Trophoblast cell (in vitro differentiated cells and primary cell): Measurements from ENCODE around the gene MORC2.
A peak's percentile ranks its signal among the peaks of the same experiment; 100 is the strongest.

Source experiments
- DNase-seq, 2 donors: peaks; one replicate each; pipeline ENCODE4 v3.0.0-alpha.2; 2016
- H2AFZ ChIP-seq: 2 replicates; pipeline ENCODE4 v1.6.1; 2013; ENCODE audit warnings: low read length, moderate library complexity, mild to moderate bottlenecking; ENCODE audit not compliant: insufficient read depth, poor library complexity
- H2AK5ac ChIP-seq: 2 replicates; pipeline ENCODE4 v1.6.1; 2013; ENCODE audit warnings: mild to moderate bottlenecking, low read length
- H2BK120ac ChIP-seq: 2 replicates; pipeline ENCODE4 v1.6.1; 2013; ENCODE audit warnings: low read length, mild to moderate bottlenecking, moderate library complexity; ENCODE audit not compliant: insufficient read depth, poor library complexity
- H2BK12ac ChIP-seq: 2 replicates; pipeline ENCODE4 v1.6.1; 2013; ENCODE audit warnings: mild to moderate bottlenecking, low read length, moderate library complexity
- H2BK5ac ChIP-seq: 2 replicates; pipeline ENCODE4 v1.6.1; 2013; ENCODE audit warnings: low read length, low read depth, moderate library complexity, mild to moderate bottlenecking; ENCODE audit not compliant: poor library complexity
- H3K14ac ChIP-seq: 2 replicates; pipeline ENCODE4 v1.6.1; 2013; ENCODE audit warnings: mild to moderate bottlenecking, low read length
- H3K18ac ChIP-seq: 2 replicates; pipeline ENCODE4 v1.6.1; 2013; ENCODE audit warnings: mild to moderate bottlenecking, low read length
- H3K23ac ChIP-seq: 2 replicates; pipeline ENCODE4 v1.6.1; 2013; ENCODE audit warnings: low read length
- H3K27ac ChIP-seq: 2 replicates; pipeline ENCODE4 v1.5.1; 2013; ENCODE audit warnings: low read depth, mild to moderate bottlenecking, inconsistent platforms, low read length, moderate library complexity
- H3K27me3 ChIP-seq: 2 replicates; pipeline ENCODE4 v1.6.1; 2013; ENCODE audit warnings: inconsistent platforms, mild to moderate bottlenecking, low read length, moderate library complexity; ENCODE audit not compliant: insufficient read depth
- H3K36me3 ChIP-seq, 2 experiments: 1 replicate in 1 of 2; 2 replicates in 1 of 2; pipeline ENCODE4 v1.6.1; 2013; ENCODE audit warnings: low read length in 2 of 2, mild to moderate bottlenecking in 2 of 2, moderate library complexity in 1 of 2; ENCODE audit not compliant: insufficient read depth in 2 of 2, control insufficient read depth in 1 of 2
- H3K4ac ChIP-seq: 2 replicates; pipeline ENCODE4 v1.6.1; 2013; ENCODE audit warnings: low read depth, mild to moderate bottlenecking, low read length, moderate library complexity
- H3K4me1 ChIP-seq, 2 experiments: 1 replicate in 1 of 2; 2 replicates in 1 of 2; pipeline ENCODE4 v1.6.1; 2013; ENCODE audit warnings: low read length in 2 of 2, mild to moderate bottlenecking in 2 of 2, moderate library complexity in 1 of 2; ENCODE audit not compliant: insufficient read depth in 2 of 2, control insufficient read depth in 1 of 2
- H3K4me2 ChIP-seq: 2 replicates; pipeline ENCODE4 v1.6.1; 2013; ENCODE audit warnings: inconsistent platforms, mild to moderate bottlenecking, low read length, moderate library complexity
- H3K4me3 ChIP-seq: 2 replicates; pipeline ENCODE4 v1.5.1; 2013; ENCODE audit warnings: mild to moderate bottlenecking, low read depth, low read length, inconsistent platforms
- H3K79me1 ChIP-seq: one replicate; pipeline ENCODE4 v1.6.1; 2013; ENCODE audit warnings: low read length
- H3K79me2 ChIP-seq: 2 replicates; pipeline ENCODE4 v1.6.1; 2013; ENCODE audit warnings: low read length, mild to moderate bottlenecking; ENCODE audit not compliant: control insufficient read depth, insufficient read depth, poor library complexity
- H3K9ac ChIP-seq: 2 replicates; pipeline ENCODE4 v1.6.1; 2013; ENCODE audit warnings: mild to moderate bottlenecking, low read length
- H3K9me3 ChIP-seq: 2 replicates; pipeline ENCODE4 v1.6.1; 2013; ENCODE audit warnings: low read depth, mild to moderate bottlenecking, control low read depth, inconsistent platforms, low read length; ENCODE audit not compliant: insufficient read depth
- H4K12ac ChIP-seq: 2 replicates; pipeline ENCODE4 v1.6.1; 2013; ENCODE audit warnings: low read depth, mild to moderate bottlenecking, low read length, moderate library complexity
- H4K8ac ChIP-seq: 2 replicates; pipeline ENCODE4 v1.6.1; 2013; ENCODE audit warnings: low read depth, mild to moderate bottlenecking, low read length, moderate library complexity
- H4K91ac ChIP-seq: one replicate; pipeline ENCODE4 v1.6.1; 2013; ENCODE audit warnings: low read depth, mild to moderate bottlenecking, low read length, moderate library complexity
- WGBS: extraction: QIAGEN DNeasy Blood & Tissue Kit; methylation state at CpG from one replicate; pipeline ENCODE4 v1.1.7; 2013; ENCODE audit warnings: missing lambda C conversion rate; ENCODE audit not compliant: insufficient read length, insufficient coverage; ENCODE audit errors: extremely low coverage; 5-methylcytosine and 5-hydroxymethylcytosine counted together

Gene MORC2

DNA sequence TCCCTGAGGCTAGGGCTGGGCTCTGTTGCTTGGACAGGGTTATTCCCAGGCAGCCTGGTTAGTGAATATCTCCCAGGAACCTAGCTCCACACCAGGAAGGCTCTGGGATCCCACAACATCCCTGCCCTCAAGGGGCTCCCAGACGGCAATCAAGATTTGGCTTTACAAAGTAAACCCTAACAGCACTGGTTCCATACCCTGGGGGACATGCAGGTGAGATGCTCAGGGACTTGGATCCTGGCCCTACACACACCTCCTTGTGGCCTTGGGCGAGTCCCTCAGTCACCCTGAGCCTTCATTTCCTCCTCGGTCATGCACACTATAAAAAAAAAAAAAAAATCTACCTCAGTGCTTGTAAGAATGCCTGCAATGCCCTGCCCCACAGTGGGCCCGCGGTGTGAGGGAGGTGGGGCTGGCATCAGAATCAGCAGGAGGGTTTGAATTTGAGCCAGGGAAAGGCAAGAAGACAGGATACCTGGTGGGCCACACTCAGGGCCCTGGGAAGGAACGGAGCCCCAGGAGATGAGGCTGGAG, 86.3 kb downstream of the MORC2 start:
- Histone ChIP-seq H3K4me1 (peaks cover 1% of the 10 kb centered on the region in 2 experiments), H2BK5ac (no peak overlapping the region)

DNA sequence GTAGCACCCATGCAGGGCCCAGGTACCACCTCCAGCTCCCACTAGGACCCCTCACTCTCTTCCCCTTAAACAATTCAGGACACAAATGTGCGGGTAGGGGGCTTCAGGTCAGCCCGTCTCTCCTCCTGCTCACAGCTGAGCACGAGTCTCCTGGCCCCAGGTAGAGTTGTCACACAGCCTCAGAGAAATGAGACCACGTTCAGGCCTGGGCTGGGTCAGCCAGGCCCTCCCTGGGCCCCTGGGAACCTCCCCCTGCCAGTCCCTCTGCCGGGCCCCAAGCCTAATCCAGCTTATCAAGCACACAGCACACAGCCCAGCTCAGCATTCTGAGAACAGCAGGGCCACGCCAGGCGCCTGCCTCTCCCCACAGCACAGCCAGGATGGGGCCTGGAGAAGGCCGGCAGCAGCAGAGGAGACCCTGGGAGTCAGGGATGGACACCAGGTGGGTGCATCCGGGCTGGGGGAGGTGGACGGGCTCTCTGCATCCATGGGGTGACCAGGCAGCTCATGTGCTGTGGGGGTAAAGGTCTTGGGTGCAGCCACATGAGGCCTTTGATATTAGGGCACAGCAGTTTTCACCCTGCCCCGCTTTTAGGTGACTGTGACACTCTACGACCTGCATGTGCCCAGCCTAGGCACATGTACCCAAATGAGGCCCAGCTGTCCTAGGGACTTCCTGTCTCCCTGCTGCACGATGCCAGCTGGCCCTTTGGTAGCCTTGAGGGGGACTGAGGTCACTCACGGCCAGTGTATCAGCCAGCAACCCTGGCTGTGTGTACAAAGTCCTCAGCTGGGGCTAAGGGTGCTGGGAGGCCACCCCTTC, 87.0 kb downstream of the MORC2 start:
- no peak overlapping the region for H3K4ac ChIP-seq
- peaks cover 6% of the 10 kb centered on the region for H3K9me3 ChIP-seq
- H2BK5ac ChIP-seq: no peak overlapping the region
- no CpG with 5 or more reads among the region's 14 CpGs for WGBS
- no peak overlapping the region for H3K4me3 ChIP-seq
- H2BK12ac ChIP-seq: no peak overlapping the region
- H2BK120ac ChIP-seq: no peak overlapping the region
- H3K79me2 ChIP-seq: no peaks in the 10 kb centered on the region
- H3K9ac ChIP-seq: peak overlapping the region; percentile 14
- no peak overlapping the region for H2AFZ ChIP-seq
- no peak overlapping the region for H3K14ac ChIP-seq
- H3K27ac ChIP-seq: no peak overlapping the region
- H4K12ac ChIP-seq: no peak overlapping the region
- no peak overlapping the region for H4K8ac ChIP-seq
- no peak for DNase-seq
- no peak overlapping the region for H4K91ac ChIP-seq
- no peaks in the 10 kb centered on the region for H3K79me1 ChIP-seq
- no peaks in the 10 kb centered on the region for H3K27me3 ChIP-seq
- H3K4me1 ChIP-seq: no peaks in the 10 kb centered on the region
- H3K23ac ChIP-seq: no peak overlapping the region
- no peak overlapping the region for H3K4me2 ChIP-seq
- no peak overlapping the region for H2AK5ac ChIP-seq
- H3K36me3 ChIP-seq: no peaks in the 10 kb centered on the region
- H3K18ac ChIP-seq: no peak overlapping the region

More for the DNA sequence above, 86.3 kb downstream of the MORC2 start:
- H4K91ac ChIP-seq: no peak overlapping the region
- no peaks in the 10 kb centered on the region for H3K79me2 ChIP-seq
- no peak overlapping the region for H3K4me2 ChIP-seq
- no peak overlapping the region for H2AFZ ChIP-seq
- H3K9ac ChIP-seq: peak overlapping the region; percentile 14
- H3K79me1 ChIP-seq: no peaks in the 10 kb centered on the region
- H3K18ac ChIP-seq: no peak overlapping the region
- H3K36me3 ChIP-seq: no peaks in the 10 kb centered on the region
- no peak overlapping the region for H3K27ac ChIP-seq
- no peak overlapping the region for H4K8ac ChIP-seq
- WGBS: no CpG with 5 or more reads among the region's 6 CpGs
- H3K14ac ChIP-seq: no peak overlapping the region
- H3K4ac ChIP-seq: no peak overlapping the region
- no peak for DNase-seq
- H3K23ac ChIP-seq: no peak overlapping the region
- no peak overlapping the region for H2BK120ac ChIP-seq
- no peak overlapping the region for H2BK12ac ChIP-seq
- H3K27me3 ChIP-seq: no peaks in the 10 kb centered on the region
- no peak overlapping the region for H3K4me3 ChIP-seq
- peaks cover 6% of the 10 kb centered on the region for H3K9me3 ChIP-seq
- H2AK5ac ChIP-seq: no peak overlapping the region
- no peak overlapping the region for H4K12ac ChIP-seq

- no peak overlapping the region for H2AFZ ChIP-seq
- no CpG with 5 or more reads among the region's 5 CpGs for WGBS
- no peak overlapping the region for H2AK5ac ChIP-seq
- no peaks in the 10 kb centered on the region for H3K4me1 ChIP-seq
- no peak overlapping the region for H3K23ac ChIP-seq
- H3K14ac ChIP-seq: no peak overlapping the region
- no peaks in the 10 kb centered on the region for H3K27me3 ChIP-seq
- no peak overlapping the region for H4K91ac ChIP-seq
- no peak overlapping the region for H2BK120ac ChIP-seq
- H3K4ac ChIP-seq: no peak overlapping the region
- H4K12ac ChIP-seq: no peak overlapping the region
- H3K18ac ChIP-seq: no peak overlapping the region
- H3K4me3 ChIP-seq: no peak overlapping the region
- H3K27ac ChIP-seq: no peak overlapping the region
- H4K8ac ChIP-seq: no peak overlapping the region
- peaks cover 6% of the 10 kb centered on the region for H3K9me3 ChIP-seq
- no peaks in the 10 kb centered on the region for H3K79me1 ChIP-seq
- H3K4me2 ChIP-seq: no peak overlapping the region
- H3K9ac ChIP-seq: no peak overlapping the region
- H3K79me2 ChIP-seq: no peaks in the 10 kb centered on the region
- no peak for DNase-seq
- H2BK12ac ChIP-seq: no peak overlapping the region
- no peaks in the 10 kb centered on the region for H3K36me3 ChIP-seq
- H2BK5ac ChIP-seq: no peak overlapping the region
Observed at GRCh38 chr22:30880847-30881246, 87.7 kb downstream of the MORC2 start.

DNA sequence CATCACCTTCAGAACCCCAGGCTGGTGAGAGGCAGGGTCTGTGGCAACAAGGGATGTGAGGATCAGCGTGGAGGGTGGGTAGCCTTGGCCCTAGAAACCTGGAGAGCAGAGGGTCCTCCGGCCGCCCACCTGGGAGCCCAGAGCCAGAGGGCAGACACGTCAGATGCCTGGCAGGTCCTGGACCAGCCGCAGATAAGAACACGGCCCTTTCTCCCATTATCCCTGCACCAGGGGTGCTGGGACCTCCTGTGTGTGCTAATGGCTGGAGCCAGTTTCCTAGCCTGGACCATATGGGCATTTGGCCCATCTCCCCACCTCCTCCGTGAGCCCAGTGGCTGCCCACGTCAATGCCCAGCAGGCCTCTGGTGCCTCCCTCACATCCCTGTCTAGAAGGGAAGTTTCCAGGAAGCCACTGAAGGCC, 88.4 kb downstream of the MORC2 start:
- H3K18ac ChIP-seq: no peak overlapping the region
- no peak overlapping the region for H3K9ac ChIP-seq
- no peak overlapping the region for H2BK120ac ChIP-seq
- no CpG with 5 or more reads among the region's 8 CpGs for WGBS
- H3K27me3 ChIP-seq: no peaks in the 10 kb centered on the region
- no peak overlapping the region for H3K4me3 ChIP-seq
- H2AFZ ChIP-seq: no peak overlapping the region
- no peak overlapping the region for H4K8ac ChIP-seq
- H3K27ac ChIP-seq: no peak overlapping the region
- H2BK12ac ChIP-seq: no peak overlapping the region
- no peak overlapping the region for H3K14ac ChIP-seq
- no peak overlapping the region for H2BK5ac ChIP-seq
- no peak overlapping the region for H4K91ac ChIP-seq
- no peak overlapping the region for H3K4me2 ChIP-seq
- no peak overlapping the region for H3K23ac ChIP-seq
- no peaks in the 10 kb centered on the region for H3K79me1 ChIP-seq
- H3K79me2 ChIP-seq: no peaks in the 10 kb centered on the region
- no peak overlapping the region for H3K4ac ChIP-seq
- peaks cover 6% of the 10 kb centered on the region for H3K9me3 ChIP-seq
- no peaks in the 10 kb centered on the region for H3K36me3 ChIP-seq
- no peak for DNase-seq
- H3K4me1 ChIP-seq: no peaks in the 10 kb centered on the region
- H4K12ac ChIP-seq: no peak overlapping the region
- H2AK5ac ChIP-seq: no peak overlapping the region
